Testis (tissue), 2 donors: ENCODE data around the gene LEMD3.

Experiments used
- CTCF ChIP-seq, 3 experiments: fragments of 450-650 bp in 2 of 3; fragments of 200-600 bp in 1 of 3; sonication (generic) in 1 of 3; IDR thresholded peaks; one replicate each; pipeline ENCODE4 v1.5.1; 2016 to 2019; ENCODE audit warnings: antibody characterized with exemption in 3 of 3, mild to moderate bottlenecking in 2 of 3, moderate library complexity in 1 of 3
- POLR2A ChIP-seq: fragments of 450-650 bp; IDR thresholded peaks from one replicate; pipeline ENCODE4 v1.6.1; 2017; ENCODE audit warnings: antibody characterized with exemption, mild to moderate bottlenecking, moderate library complexity

GRCh38 chr12:65192963-65193516, 23.7 kb downstream of the LEMD3 start:
- TF ChIP-seq POLR2A (no peak), CTCF (IDR thresholded peaks at IDR 0.05) (no peak)
